Fibroblast of lung (primary cell): ENCODE results near the gene BCL6B. TPM values are rescaled to one million over a fixed set of nuclear protein-coding genes. Genes with fewer than 3 reads are reported as not detected.

ENCODE experiments used
- DNase-seq, 2 donors: peaks; one replicate each; pipeline versions ENCODE4 v3.0.0 to v3.0.0-alpha.2; 2010; ENCODE audit warnings: low read depth in 2 of 2
- H2AFZ ChIP-seq: 2 replicates; pipeline ENCODE4 v1.5.1; 2012; ENCODE audit warnings: low read length, control low read depth, inconsistent platforms
- H3K27ac ChIP-seq: 2 replicates; pipeline ENCODE4 v1.5.1; 2011; ENCODE audit warnings: low read length, control low read depth; ENCODE audit not compliant: insufficient read depth
- H3K27me3 ChIP-seq: 2 replicates; pipeline ENCODE4 v1.5.1; 2011; ENCODE audit warnings: mild to moderate bottlenecking, low read length; ENCODE audit not compliant: control insufficient read depth, insufficient read depth
- H3K36me3 ChIP-seq: 2 replicates; pipeline ENCODE4 v1.5.1; 2011; ENCODE audit warnings: low read length; ENCODE audit not compliant: control insufficient read depth, insufficient read depth
- H3K4me1 ChIP-seq: 2 replicates; pipeline ENCODE4 v1.5.1; 2011; ENCODE audit warnings: low read length; ENCODE audit not compliant: control insufficient read depth, insufficient read depth; ENCODE audit errors: extremely low read depth
- H3K4me2 ChIP-seq: 2 replicates; pipeline ENCODE4 v1.5.1; 2011; ENCODE audit warnings: low read length, control low read depth; ENCODE audit not compliant: insufficient read depth; ENCODE audit errors: extremely low read depth
- H3K4me3 ChIP-seq, 4 experiments: fragments of 200-600 bp in 1 of 4; sonication (generic) in 1 of 4; replicated peaks in 1 of 4; 2 replicates each; pipeline ENCODE4 v1.5.1; 2011 to 2016; ENCODE audit warnings: low read length in 4 of 4, low read depth in 3 of 4, mild to moderate bottlenecking in 3 of 4, control low read depth in 2 of 4, inconsistent platforms in 1 of 4, mixed read lengths in 1 of 4; ENCODE audit not compliant: insufficient read depth in 1 of 4; ENCODE audit errors: control extremely low read depth in 1 of 4
- H3K79me2 ChIP-seq: 2 replicates; pipeline ENCODE4 v1.5.1; 2012; ENCODE audit warnings: mild to moderate bottlenecking, low read length, inconsistent platforms; ENCODE audit not compliant: control insufficient read depth, insufficient read depth
- H3K9ac ChIP-seq: 2 replicates; pipeline ENCODE4 v1.5.1; 2011; ENCODE audit warnings: mild to moderate bottlenecking, low read length, control low read depth; ENCODE audit not compliant: insufficient read depth
- H3K9me3 ChIP-seq: 2 replicates; pipeline ENCODE4 v1.5.1; 2012; ENCODE audit warnings: low read depth, low read length; ENCODE audit not compliant: control insufficient read depth, insufficient read depth
- H4K20me1 ChIP-seq: 2 replicates; pipeline ENCODE4 v1.5.1; 2011; ENCODE audit warnings: low read length; ENCODE audit not compliant: control insufficient read depth, insufficient read depth; ENCODE audit errors: extremely low read depth
- EZH2 ChIP-seq: IDR thresholded peaks from 2 replicates; pipeline ENCODE4 v1.5.1; 2012; ENCODE audit warnings: low read length, control low read depth, mild to moderate bottlenecking; ENCODE audit errors: missing control alignments
- polyA plus RNA-seq, 2 donors: library from polyadenylated mRNA; depleted of rRNA in 1 of 2; stranded (reverse) in 1 of 2; unstranded in 1 of 2; fragments of >200 nt; gene quantifications; 2 replicates each; pipeline ENCODE4 v1.2.1, GENCODE V29; 2011 to 2012; ENCODE audit warnings: missing spikeins in 1 of 2
- total RNA-seq: library from RNA; depleted of rRNA; stranded (reverse); fragments of >200 nt; gene quantifications from 2 replicates; pipeline ENCODE4 v1.2.1, GENCODE V29; 2014
- TF ChIP-seq, protein P1 (sequence below), 2 donors: IDR thresholded peaks in 1 of 2; conservative IDR thresholded peaks in 1 of 2; 1 replicate in 1 of 2; 2 replicates in 1 of 2; pipeline ENCODE4 v1.5.1; 2011 to 2012; ENCODE audit warnings: low read length in 2 of 2, control low read depth in 1 of 2, inconsistent platforms in 1 of 2, low read depth in 1 of 2, mild to moderate bottlenecking in 1 of 2

The BCL6B gene
- total and polyA plus RNA-seq, 2 donors (not counting 1 experiment from before 2014, with no cell fraction given): 0.02 to 0.50 TPM

GRCh38 chr17:7043182-7043496, 20.3 kb downstream of the BCL6B start:
- Histone ChIP-seq H3K4me1 (peaks cover 3% of the 10 kb centered on the region), H3K27me3 (peaks cover 18% of the 10 kb centered on the region), H3K9ac (peak overlapping the region; percentile 45), H4K20me1 (no peaks in the 10 kb centered on the region), H3K9me3 (no peaks in the 10 kb centered on the region), H3K27ac (no peak overlapping the region), H3K79me2 (no peaks in the 10 kb centered on the region), H3K36me3 (no peaks in the 10 kb centered on the region), H3K4me2 (no peak overlapping the region), H2AFZ (peak overlapping the region; percentile 20), H3K4me3 (peak overlapping the region in 3 of 4 experiments; percentile 16 to 51 (median 19))
- no peak for TF ChIP-seq EZH2
- TF ChIP-seq, protein P1, sequence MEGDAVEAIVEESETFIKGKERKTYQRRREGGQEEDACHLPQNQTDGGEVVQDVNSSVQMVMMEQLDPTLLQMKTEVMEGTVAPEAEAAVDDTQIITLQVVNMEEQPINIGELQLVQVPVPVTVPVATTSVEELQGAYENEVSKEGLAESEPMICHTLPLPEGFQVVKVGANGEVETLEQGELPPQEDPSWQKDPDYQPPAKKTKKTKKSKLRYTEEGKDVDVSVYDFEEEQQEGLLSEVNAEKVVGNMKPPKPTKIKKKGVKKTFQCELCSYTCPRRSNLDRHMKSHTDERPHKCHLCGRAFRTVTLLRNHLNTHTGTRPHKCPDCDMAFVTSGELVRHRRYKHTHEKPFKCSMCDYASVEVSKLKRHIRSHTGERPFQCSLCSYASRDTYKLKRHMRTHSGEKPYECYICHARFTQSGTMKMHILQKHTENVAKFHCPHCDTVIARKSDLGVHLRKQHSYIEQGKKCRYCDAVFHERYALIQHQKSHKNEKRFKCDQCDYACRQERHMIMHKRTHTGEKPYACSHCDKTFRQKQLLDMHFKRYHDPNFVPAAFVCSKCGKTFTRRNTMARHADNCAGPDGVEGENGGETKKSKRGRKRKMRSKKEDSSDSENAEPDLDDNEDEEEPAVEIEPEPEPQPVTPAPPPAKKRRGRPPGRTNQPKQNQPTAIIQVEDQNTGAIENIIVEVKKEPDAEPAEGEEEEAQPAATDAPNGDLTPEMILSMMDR (conservative IDR thresholded peaks at IDR 0.05 in 1 of 2, IDR thresholded peaks at IDR 0.05 in 1 of 2; ENCODE audit: low read depth in 1 of 2, low read length in 2 of 2): no peak
- no peak for DNase-seq

- TF ChIP-seq EZH2: peak; percentile 4
- TF ChIP-seq, protein P1 (conservative IDR thresholded peaks at IDR 0.05 in 1 of 2, IDR thresholded peaks at IDR 0.05 in 1 of 2; ENCODE audit: low read depth in 1 of 2, low read length in 2 of 2): no peak
- Histone ChIP-seq H2AFZ (peak within 1 kb of the TSS; percentile 39), H3K36me3 (no peaks in the 10 kb centered on the region), H3K4me2 (peak within 1 kb of the TSS; percentile 68), H3K9me3 (no peaks in the 10 kb centered on the region), H3K4me1 (peaks cover 3% of the 10 kb centered on the region), H3K27ac (no peak within 1 kb of the TSS), H4K20me1 (no peaks in the 10 kb centered on the region), H3K27me3 (peaks cover 18% of the 10 kb centered on the region), H3K9ac (peak within 1 kb of the TSS; percentile 45), H3K4me3 (peak within 1 kb of the TSS; percentile 16 to 51 (median 21)), H3K79me2 (no peaks in the 10 kb centered on the region)
- no peak for DNase-seq
Observed at GRCh38 chr17:7043497-7044198, 20.8 kb downstream of the BCL6B start, which contains the start of gene SLC16A11. Gene SLC16A11 (minus strand): TSS chr17:7044092. CDS start chr17:7043513, 579 bp downstream.

- peaks cover 18% of the 10 kb centered on the region for H3K27me3 ChIP-seq
- H3K4me1 ChIP-seq: peaks cover 3% of the 10 kb centered on the region
- peak; percentile 71 to 90 for DNase-seq
- no peak for TF ChIP-seq EZH2
- TF ChIP-seq, protein P1 (conservative IDR thresholded peaks at IDR 0.05 in 1 of 2, IDR thresholded peaks at IDR 0.05 in 1 of 2; ENCODE audit: low read depth in 1 of 2, low read length in 2 of 2): peak; percentile 77
- no peak overlapping the region for H3K27ac ChIP-seq
- no peak overlapping the region for H3K4me3 ChIP-seq
- no peak overlapping the region for H3K9ac ChIP-seq
- H3K9me3 ChIP-seq: no peaks in the 10 kb centered on the region
- H2AFZ ChIP-seq: no peak overlapping the region
- H3K4me2 ChIP-seq: peak overlapping the region; percentile 0
- no peaks in the 10 kb centered on the region for H4K20me1 ChIP-seq
- no peaks in the 10 kb centered on the region for H3K36me3 ChIP-seq
- H3K79me2 ChIP-seq: no peaks in the 10 kb centered on the region
Observed at GRCh38 chr17:7045492-7046126, 22.8 kb downstream of the BCL6B start.
